WTC11 (cell line): ENCODE measurements around the gene TNS3. TPM values are rescaled to one million over a fixed set of nuclear protein-coding genes. Genes with fewer than 3 reads are reported as not detected.

Source experiments
- ATAC-seq: fragments of 200-7000 bp; cut with Tn5 transposase; 2 replicates; pipeline ENCODE4 v1.10.0; 2021; ENCODE audit warnings: mild to moderate bottlenecking, moderate library complexity
- CTCF ChIA-PET: fragments of 300-600 bp; sonication (Branson Sonifier 250); formaldehyde crosslinking; loops from one replicate; lab custom pipeline; 2021; ENCODE audit warnings: antibody characterized with exemption; lab: Charles Lee
- POLR2A ChIA-PET: fragments of 350-600 bp; sonication (Branson Sonifier 250); formaldehyde crosslinking; loops from one replicate; lab custom pipeline; 2021; ENCODE audit warnings: antibody characterized with exemption; lab: Charles Lee
- DNase-seq: peaks from one replicate; pipeline ENCODE4 v3.0.0; 2021; ENCODE audit warnings: low spot score
- H3K27ac Mint-ChIP-seq: 2 replicates; pipeline ENCODE4 v1.8.0; 2021; ENCODE audit warnings: mixed read lengths
- H3K27me3 Mint-ChIP-seq: 2 replicates; pipeline ENCODE4 v1.8.0; 2021; ENCODE audit warnings: low read depth, mild to moderate bottlenecking, moderate library complexity, mixed read lengths
- H3K36me3 Mint-ChIP-seq: 2 replicates; pipeline ENCODE4 v1.8.0; 2021; ENCODE audit warnings: mixed read lengths
- H3K4me1 Mint-ChIP-seq: 2 replicates; pipeline ENCODE4 v1.8.0; 2022; ENCODE audit warnings: mixed read lengths
- H3K4me3 Mint-ChIP-seq: 2 replicates; pipeline ENCODE4 v1.8.0; 2021; ENCODE audit warnings: mild to moderate bottlenecking, moderate library complexity, mixed read lengths
- H3K9me3 Mint-ChIP-seq: 2 replicates; pipeline ENCODE4 v1.8.0; 2021; ENCODE audit warnings: mixed read lengths
- ARID4B ChIP-seq: sonication (generic); formaldehyde crosslinking; IDR thresholded peaks from 2 replicates; pipeline ENCODE4 v1.8.0; 2023; ENCODE audit warnings: missing genetic modification reagents, mild to moderate bottlenecking, borderline replicate concordance
- OVOL2 ChIP-seq: fragments of 250-450 bp; sonication (Bioruptor Pico); IDR thresholded peaks from 2 replicates; pipeline ENCODE4 v1.9.0; 2021; ENCODE audit warnings: mild to moderate bottlenecking, borderline replicate concordance
- SP1 ChIP-seq: sonication (generic); formaldehyde crosslinking; conservative IDR thresholded peaks from 2 replicates; pipeline ENCODE4 v1.8.1; 2022; ENCODE audit warnings: missing genetic modification reagents
- TEAD1 ChIP-seq: sonication (generic); formaldehyde crosslinking; IDR thresholded peaks from 2 replicates; pipeline ENCODE4 v1.8.0; 2022; ENCODE audit warnings: mild to moderate bottlenecking, missing genetic modification reagents
- ZNF423 ChIP-seq: fragments of 250-450 bp; sonication (Bioruptor Pico); IDR thresholded peaks from 2 replicates; pipeline ENCODE4 v2.1.2; 2022; ENCODE audit warnings: mild to moderate bottlenecking, moderate library complexity
- total RNA-seq: library from RNA; stranded (reverse); gene quantifications from 3 replicates; pipeline ENCODE4 v1.2.3, GENCODE V29; 2021
- TF ChIP-seq, protein P1 (sequence below): sonication (generic); formaldehyde crosslinking; IDR thresholded peaks from 2 replicates; pipeline ENCODE4 v1.8.0; 2022; ENCODE audit warnings: mild to moderate bottlenecking, missing genetic modification reagents
- TF ChIP-seq, protein P2 (sequence below): sonication (generic); formaldehyde crosslinking; IDR thresholded peaks from 2 replicates; pipeline ENCODE4 v1.8.0; 2022; ENCODE audit warnings: mild to moderate bottlenecking, missing genetic modification reagents

Gene TNS3
- total RNA-seq, 1 experiment from 2014 or later = 37.7 TPM

GRCh38 chr7:47576866-47577306 lies 5.0 kb downstream of the TNS3 start (continued):
- no peak for TF ChIP-seq OVOL2 (CRISPR knock-in tag)
- TF ChIP-seq, protein P1, sequence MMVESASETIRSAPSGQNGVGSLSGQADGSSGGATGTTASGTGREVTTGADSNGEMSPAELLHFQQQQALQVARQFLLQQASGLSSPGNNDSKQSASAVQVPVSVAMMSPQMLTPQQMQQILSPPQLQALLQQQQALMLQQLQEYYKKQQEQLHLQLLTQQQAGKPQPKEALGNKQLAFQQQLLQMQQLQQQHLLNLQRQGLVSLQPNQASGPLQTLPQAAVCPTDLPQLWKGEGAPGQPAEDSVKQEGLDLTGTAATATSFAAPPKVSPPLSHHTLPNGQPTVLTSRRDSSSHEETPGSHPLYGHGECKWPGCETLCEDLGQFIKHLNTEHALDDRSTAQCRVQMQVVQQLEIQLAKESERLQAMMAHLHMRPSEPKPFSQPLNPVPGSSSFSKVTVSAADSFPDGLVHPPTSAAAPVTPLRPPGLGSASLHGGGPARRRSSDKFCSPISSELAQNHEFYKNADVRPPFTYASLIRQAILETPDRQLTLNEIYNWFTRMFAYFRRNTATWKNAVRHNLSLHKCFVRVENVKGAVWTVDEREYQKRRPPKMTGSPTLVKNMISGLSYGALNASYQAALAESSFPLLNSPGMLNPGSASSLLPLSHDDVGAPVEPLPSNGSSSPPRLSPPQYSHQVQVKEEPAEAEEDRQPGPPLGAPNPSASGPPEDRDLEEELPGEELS = no peak
- TF ChIP-seq SP1 (CRISPR knock-in tag) = no peak

- Mint-ChIP-seq H3K9me3 (no peaks in the 10 kb centered on the region), H3K27ac (peak overlapping the region; percentile 48; the same call in 1 of the 2 replicates), H3K36me3 (no peaks in the 10 kb centered on the region), H3K4me1 (peaks cover 88% of the 10 kb centered on the region)
- ATAC-seq = no peak
- CTCF ChIA-PET = no interaction called here
- DNase-seq = no peak
- TF ChIP-seq, protein P2, sequence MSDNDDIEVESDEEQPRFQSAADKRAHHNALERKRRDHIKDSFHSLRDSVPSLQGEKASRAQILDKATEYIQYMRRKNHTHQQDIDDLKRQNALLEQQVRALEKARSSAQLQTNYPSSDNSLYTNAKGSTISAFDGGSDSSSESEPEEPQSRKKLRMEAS (CRISPR knock-in tag) = no peak
- TF ChIP-seq, protein P1 = no peak
- no peak for TF ChIP-seq ARID4B (CRISPR knock-in tag)
- TF ChIP-seq, all 79 proteins: peak for 0
- H3K27me3 Mint-ChIP-seq = peaks cover 7% of the 10 kb centered on the region; the same call in 1 of the 2 replicates
- H3K4me3 Mint-ChIP-seq = no peak overlapping the region
- POLR2A ChIA-PET = no interaction called here
These were observed 5.7 kb downstream of the TNS3 start for GRCh38 chr7:47576031-47576865.

DNA sequence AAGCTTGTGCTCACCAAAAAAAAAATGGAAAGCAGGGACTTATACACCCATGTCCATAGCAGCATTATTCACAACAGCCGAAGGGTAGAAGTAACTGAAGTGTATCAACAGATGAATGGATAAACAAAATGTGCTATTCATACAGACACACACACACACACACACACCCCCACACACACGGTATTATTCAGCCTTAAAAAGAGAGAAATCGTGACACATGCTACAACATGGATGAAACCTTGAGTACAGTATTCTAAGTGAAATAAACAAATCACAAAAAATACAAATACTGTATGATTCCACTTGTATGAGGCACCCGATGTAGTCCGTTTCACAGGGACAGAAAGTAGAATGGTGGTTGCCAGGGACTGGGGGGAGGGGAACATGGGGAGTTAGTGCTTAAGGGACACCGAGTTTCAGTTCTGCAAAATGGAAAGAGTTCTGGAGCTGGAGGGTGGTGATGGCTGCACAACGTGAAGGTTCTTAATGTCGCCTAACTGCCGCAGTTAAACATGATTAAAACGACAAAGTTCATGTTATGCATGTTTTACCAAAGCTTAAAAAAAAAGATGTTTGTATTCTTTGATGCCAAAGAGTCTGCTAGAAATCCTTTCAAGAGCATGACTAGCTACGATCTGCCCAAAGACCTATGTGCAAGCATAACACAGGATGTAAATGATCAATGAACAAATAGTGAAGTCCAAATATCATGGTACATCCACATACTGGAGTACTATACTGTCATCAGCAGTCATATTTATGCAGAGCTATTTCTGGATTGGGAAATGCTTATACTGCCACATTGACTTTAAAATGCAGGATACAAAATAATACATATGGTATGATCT lies 7.2 kb downstream of the TNS3 start:
- Mint-ChIP-seq H3K27me3 (0 out of 2 replicates have a peak, but pooled peaks cover under 1% of the 10 kb centered on the region), H3K4me3 (no peak overlapping the region), H3K27ac (no peak overlapping the region), H3K4me1 (peaks cover 85% of the 10 kb centered on the region), H3K9me3 (no peaks in the 10 kb centered on the region), H3K36me3 (no peaks in the 10 kb centered on the region)
- no peak for TF ChIP-seq ZNF423
- TF ChIP-seq TEAD1 (CRISPR knock-in tag) = no peak
- no peak for ATAC-seq
- DNase-seq = no peak
- POLR2A ChIA-PET = no interaction called here
- CTCF ChIA-PET = no interaction called here
